MCF 10A (cell line): ENCODE results near the gene ERP44. TPM values are rescaled to one million over a fixed set of nuclear protein-coding genes. Genes with fewer than 3 reads are reported as not detected.

ENCODE experiments used
- BruUV-seq: library from RNA; stranded (reverse); fragments of 400-500 nt; replicated peaks from 2 replicates; lab custom pipeline; 2021; lab: Mats Ljungman, UMichigan
- CTCF ChIA-PET: fragments of 300-600 bp; sonication (Branson Sonifier 250); formaldehyde crosslinking; extraction: SDS; loops from one replicate; lab custom pipeline; 2021; ENCODE audit warnings: antibody characterized with exemption, inconsistent platforms; lab: Yijun Ruan, JAX
- POLR2A ChIA-PET: fragments of 300-600, 350-650 bp; sonication (Branson Sonifier 250); formaldehyde crosslinking; extraction: SDS; loops from one replicate; lab custom pipeline; 2020; ENCODE audit warnings: antibody characterized with exemption, inconsistent platforms; lab: Yijun Ruan, JAX
- DNase-seq: peaks from one replicate; pipeline ENCODE4 v3.0.0-alpha.2; 2018; ENCODE audit not compliant: unreplicated experiment
- H3K27ac Mint-ChIP-seq: one replicate; pipeline ENCODE4 v1.8.0; 2022; ENCODE audit warnings: mild to moderate bottlenecking, low read depth, mixed read lengths; ENCODE audit not compliant: unreplicated experiment
- H3K27me3 Mint-ChIP-seq: one replicate; pipeline ENCODE4 v1.8.0; 2022; ENCODE audit warnings: mixed read lengths; ENCODE audit not compliant: insufficient read depth, unreplicated experiment
- H3K36me3 Mint-ChIP-seq: one replicate; pipeline ENCODE4 v1.8.0; 2022; ENCODE audit warnings: mild to moderate bottlenecking, moderate library complexity, mixed read lengths; ENCODE audit not compliant: insufficient read depth, unreplicated experiment
- H3K4me1 Mint-ChIP-seq: one replicate; pipeline ENCODE4 v1.8.0; 2022; ENCODE audit warnings: mixed read lengths; ENCODE audit not compliant: insufficient read depth, unreplicated experiment
- H3K4me3 Mint-ChIP-seq: one replicate; pipeline ENCODE4 v1.8.0; 2022; ENCODE audit warnings: mild to moderate bottlenecking, moderate library complexity, mixed read lengths; ENCODE audit not compliant: unreplicated experiment
- H3K9me3 Mint-ChIP-seq: one replicate; pipeline ENCODE4 v1.8.0; 2022; ENCODE audit warnings: mixed read lengths; ENCODE audit not compliant: unreplicated experiment
- CTCF ChIP-seq: fragments of 200-600 bp; IDR thresholded peaks from one replicate; pipeline ENCODE4 v1.8.0; 2022; ENCODE audit warnings: antibody characterized with exemption, mild to moderate bottlenecking; ENCODE audit not compliant: unreplicated experiment
- intact Hi-C: fragments of 100-400 bp; cut with micrococcal nuclease; formaldehyde crosslinking; loops from 2 replicates; pipeline ENCODE4 v1.14.1; 2022
- total RNA-seq: library from RNA; stranded (reverse); gene quantifications from 2 replicates; pipeline ENCODE4 v1.2.3, GENCODE V29; 2022

ERP44 gene
- total RNA-seq, 1 experiment from 2014 or later: 26.3 TPM

GRCh38 chr9:100117316-100117715, 18.5 kb upstream of the ERP44 start:
- H3K9me3 Mint-ChIP-seq: no peaks in the 10 kb centered on the region
- CTCF ChIA-PET: interaction anchor here (0.7 kb wide), 1 partner anchor 369 kb away, joined by 3 read pairs; no protein-coding TSS in a partner anchor
- peaks cover 32% of the 10 kb centered on the region for H3K36me3 Mint-ChIP-seq
- H3K4me1 Mint-ChIP-seq: no peaks in the 10 kb centered on the region
- TF ChIP-seq CTCF: no peak
- no peaks in the 10 kb centered on the region for H3K27me3 Mint-ChIP-seq
- no peak overlapping the region for H3K4me3 Mint-ChIP-seq
- no peak overlapping the region for H3K27ac Mint-ChIP-seq
- intact Hi-C loops: no loop called here
- POLR2A ChIA-PET: no interaction called here
- DNase-seq: no peak
- BruUV-seq: no TSS peak

GRCh38 chr9:100112677-100113336, 14.0 kb upstream of the ERP44 start:
- Mint-ChIP-seq H3K27ac (no peak overlapping the region), H3K4me1 (peaks cover 19% of the 10 kb centered on the region), H3K27me3 (no peaks in the 10 kb centered on the region), H3K4me3 (no peak overlapping the region), H3K9me3 (no peaks in the 10 kb centered on the region), H3K36me3 (peaks cover 27% of the 10 kb centered on the region)
- no peak for TF ChIP-seq CTCF
- intact Hi-C loops: no loop called here
- no TSS peak for BruUV-seq
- ChIA-PET POLR2A (interaction anchor here (0.6 to 3.0 kb wide), 3 partner anchors 15 to 334 kb away, joined by 3 to 23 read pairs (median 4); no protein-coding TSS in a partner anchor), CTCF (interaction anchor here (0.5 to 1.2 kb wide), 7 partner anchors 16 to 1404 kb away, joined by 3 to 4 read pairs (median 3); no protein-coding TSS in a partner anchor)
- DNase-seq: no peak

- Mint-ChIP-seq H3K9me3 (no peaks in the 10 kb centered on the region), H3K36me3 (peaks cover 27% of the 10 kb centered on the region), H3K4me3 (peak overlapping the region; percentile 28), H3K27me3 (no peaks in the 10 kb centered on the region), H3K4me1 (peaks cover 19% of the 10 kb centered on the region), H3K27ac (no peak overlapping the region)
- intact Hi-C loops: loop anchor here (2.0 kb wide), 1 partner anchor 82 kb away; no protein-coding TSS in a partner anchor
- no peak for TF ChIP-seq CTCF
- DNase-seq: peak; percentile 97
- ChIA-PET CTCF (interaction anchor here (0.5 to 1.6 kb wide), 8 partner anchors 9 to 1360 kb away, joined by 3 to 10 read pairs (median 3); no protein-coding TSS in a partner anchor), POLR2A (interaction anchor here (0.5 to 3.0 kb wide), 7 partner anchors 10 to 47 kb away, joined by 3 to 23 read pairs (median 3); partner anchors contain the start of genes ERP44 and INVS)
- BruUV-seq: no TSS peak
Measured at GRCh38 chr9:100111235-100111634, 12.4 kb upstream of the ERP44 start.

- CTCF ChIA-PET: no interaction called here
- no TSS peak for BruUV-seq
- Mint-ChIP-seq H3K4me1 (peaks cover 19% of the 10 kb centered on the region), H3K9me3 (no peaks in the 10 kb centered on the region), H3K27me3 (no peaks in the 10 kb centered on the region), H3K4me3 (no peak overlapping the region), H3K27ac (no peak overlapping the region), H3K36me3 (peaks cover 22% of the 10 kb centered on the region)
- POLR2A ChIA-PET: interaction anchor here (1.4 kb wide), 1 partner anchor 9 kb away, joined by 4 read pairs; the partner anchor contains the start of gene INVS
- DNase-seq: no peak
- no peak for TF ChIP-seq CTCF
- intact Hi-C loops: no loop called here
Measured at GRCh38 chr9:100108559-100108958, 9.8 kb upstream of the ERP44 start.
